ENCODE measurements around the gene DCP1B.

The DCP1B gene

DNA sequence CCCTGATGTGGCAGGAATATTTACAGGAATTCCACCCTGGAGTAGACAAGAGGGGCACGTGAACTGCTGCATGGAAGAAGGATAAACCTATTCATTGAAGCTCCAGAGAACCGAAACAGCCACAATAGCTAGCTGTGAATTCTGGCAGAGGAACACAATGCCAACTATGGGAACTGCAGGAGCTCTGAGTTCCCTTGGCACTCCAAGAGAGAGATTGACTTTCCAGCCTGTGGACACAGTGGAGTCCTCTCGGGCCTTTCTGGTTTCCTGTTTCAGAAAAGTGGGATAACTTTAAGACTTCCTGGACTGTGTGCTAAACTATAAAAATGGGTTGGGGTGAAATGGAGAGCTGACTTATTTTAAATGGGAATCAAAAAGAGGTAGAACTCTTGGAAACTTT lies 97.7 kb downstream of the DCP1B start:
- DNase-seq (ENCODE audit: low read depth in 1 of 2, low spot score in 1 of 2): no peak

DNA sequence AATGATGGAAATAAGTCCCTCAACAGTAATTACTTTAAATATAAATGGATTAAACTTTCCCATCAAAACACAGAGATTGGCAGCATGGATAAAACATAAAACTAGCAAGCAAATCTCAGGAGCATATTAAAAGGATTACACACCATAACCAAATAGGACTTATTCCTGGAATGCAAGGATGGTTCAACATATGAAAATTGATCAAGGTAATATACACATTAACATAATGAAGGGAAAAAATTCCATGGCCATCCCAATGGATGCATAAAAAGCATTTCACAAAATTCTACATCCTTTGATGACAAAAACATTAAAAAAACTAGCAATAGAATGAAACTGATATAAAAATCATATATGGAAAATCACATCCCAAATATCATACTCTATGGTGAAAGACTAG lies 99.4 kb downstream of the DCP1B start:
- no peak for DNase-seq (ENCODE audit: low read depth in 1 of 2, low spot score in 1 of 2)

- DNase-seq (ENCODE audit: low read depth in 1 of 2, low spot score in 1 of 2): no peak
Observed at GRCh38 chr12:1896964-1897363, 107.3 kb downstream of the DCP1B start.
